ENCODE results near the gene PRICKLE3.
"Not testable (repeated sequence)": the region's sequence is repeated elsewhere in the genome, so short reads cannot be mapped to it uniquely, and the experiment has no call there.

PRICKLE3 gene

GRCh38 chrX:49177873-49178480, 8.2 kb downstream of the PRICKLE3 start:
- DNase-seq = no peak

DNA sequence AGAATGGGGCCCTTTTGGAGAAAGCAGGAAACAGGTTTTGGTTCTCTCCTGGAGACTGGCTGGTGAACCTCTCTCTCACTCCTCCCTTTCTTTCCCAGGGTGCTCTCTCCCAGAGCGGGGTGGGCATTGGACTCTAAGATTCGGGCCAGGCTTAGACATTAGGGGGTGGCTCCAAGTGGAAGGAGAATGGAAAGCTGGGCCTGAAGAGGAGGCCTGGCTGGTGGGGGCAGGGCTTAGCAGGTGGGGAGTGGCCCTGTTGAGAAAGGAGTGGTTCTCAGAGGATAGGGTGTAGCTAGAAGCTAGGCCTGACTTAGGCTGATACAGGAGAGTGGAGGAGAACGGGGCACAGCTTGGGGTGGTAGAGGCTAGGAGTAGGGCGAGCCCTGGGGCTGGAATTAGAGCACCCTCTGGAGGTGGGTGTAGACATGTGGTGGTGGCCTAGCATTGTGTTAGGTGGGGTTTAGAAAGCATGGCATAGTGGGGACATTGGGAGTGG, 8.8 kb downstream of the PRICKLE3 start:
- DNase-seq = peak; percentile 94

- peak; percentile 70 for DNase-seq
Measured at GRCh38 chrX:49176421-49177326, 9.5 kb downstream of the PRICKLE3 start.

DNA sequence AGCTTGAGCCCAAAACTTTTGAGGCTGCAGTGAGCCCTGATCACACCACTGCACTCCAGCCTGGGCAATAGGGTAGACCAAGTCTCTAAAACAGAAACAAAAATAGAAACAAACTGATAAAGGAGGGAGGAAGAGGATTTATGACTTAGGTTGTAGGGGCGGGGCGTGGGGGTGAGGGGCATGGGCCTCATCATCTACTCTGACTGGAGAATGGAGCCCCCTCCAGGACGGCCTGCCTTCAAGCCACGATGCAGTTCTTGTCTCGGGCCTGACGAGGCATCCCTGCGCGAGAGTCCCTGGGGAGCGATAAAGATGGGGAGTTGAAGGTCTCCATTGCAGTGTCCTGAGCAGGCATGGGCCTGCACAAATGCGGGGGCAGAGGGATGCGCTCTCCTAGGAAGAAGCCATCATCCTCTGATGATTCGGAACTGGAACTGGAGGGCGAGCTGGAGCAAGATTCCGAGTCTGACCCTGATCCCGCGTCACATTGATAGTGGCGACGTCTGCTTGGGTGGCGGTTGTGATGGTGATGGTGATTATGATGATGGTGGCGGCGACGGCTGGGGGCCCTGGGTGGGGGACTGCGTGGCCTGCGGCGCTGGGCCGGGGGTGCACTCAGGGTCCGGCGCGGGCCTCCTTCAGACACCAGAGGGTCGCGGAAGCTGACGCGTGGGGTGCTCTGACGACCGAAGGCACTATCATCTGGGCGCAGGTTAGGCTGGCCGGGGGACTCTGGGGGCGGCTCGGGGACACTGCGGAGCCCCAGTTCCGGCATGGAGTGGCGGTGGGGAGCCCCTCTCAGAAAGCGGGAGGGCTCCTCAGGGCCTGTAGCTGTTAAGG, 10.5 kb downstream of the PRICKLE3 start:
- DNase-seq = no peak

GRCh38 chrX:49174723-49175122, 11.4 kb downstream of the PRICKLE3 start:
- peak; percentile 61 for DNase-seq

DNA sequence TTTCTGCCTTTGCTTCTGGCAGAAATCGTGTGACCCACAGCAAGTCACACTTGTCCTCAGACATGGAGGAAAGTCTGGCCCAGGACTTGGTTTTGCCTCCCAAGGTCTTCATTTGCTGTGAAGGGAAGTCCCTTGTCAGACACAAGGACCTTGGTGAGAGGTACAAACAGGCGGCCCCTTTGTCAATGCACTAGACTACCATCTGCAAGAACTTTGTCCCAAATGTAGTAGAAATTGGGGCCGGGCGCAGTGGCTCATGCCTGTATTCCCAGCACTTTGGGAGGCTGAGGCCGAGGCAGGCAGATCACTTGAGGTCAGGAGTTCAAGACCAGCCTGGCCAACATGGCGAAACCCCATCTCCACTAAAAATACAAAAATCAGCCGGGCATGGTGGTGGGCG, 12.6 kb downstream of the PRICKLE3 start:
- DNase-seq = not testable (repeated sequence)

DNA sequence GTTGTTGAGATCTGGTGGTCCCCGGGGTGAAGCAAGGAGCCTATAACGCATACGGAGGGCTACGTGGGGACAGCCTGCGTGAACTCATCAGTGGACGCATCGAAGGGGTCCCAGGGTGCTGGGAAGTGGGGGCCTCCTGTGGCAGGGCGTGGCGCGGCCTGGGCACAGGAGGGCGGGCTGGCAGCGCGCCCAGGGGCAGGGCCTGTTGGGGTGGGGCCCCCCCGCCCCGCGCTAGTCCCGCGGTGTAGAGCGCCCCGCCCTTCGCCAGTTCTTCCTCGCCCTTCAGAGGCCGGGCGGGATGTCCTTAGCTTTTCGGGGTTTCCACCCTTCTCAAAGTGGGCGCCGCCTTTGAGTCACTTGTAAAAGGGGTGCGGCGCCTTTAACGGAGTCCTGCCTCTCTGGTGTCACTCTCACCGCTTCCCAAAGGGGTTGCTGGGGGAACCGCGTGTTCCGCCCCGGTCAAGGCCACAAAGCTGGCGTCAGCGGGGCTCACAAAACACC, 13.8 kb downstream of the PRICKLE3 start:
- peak; percentile 95 for DNase-seq

DNA sequence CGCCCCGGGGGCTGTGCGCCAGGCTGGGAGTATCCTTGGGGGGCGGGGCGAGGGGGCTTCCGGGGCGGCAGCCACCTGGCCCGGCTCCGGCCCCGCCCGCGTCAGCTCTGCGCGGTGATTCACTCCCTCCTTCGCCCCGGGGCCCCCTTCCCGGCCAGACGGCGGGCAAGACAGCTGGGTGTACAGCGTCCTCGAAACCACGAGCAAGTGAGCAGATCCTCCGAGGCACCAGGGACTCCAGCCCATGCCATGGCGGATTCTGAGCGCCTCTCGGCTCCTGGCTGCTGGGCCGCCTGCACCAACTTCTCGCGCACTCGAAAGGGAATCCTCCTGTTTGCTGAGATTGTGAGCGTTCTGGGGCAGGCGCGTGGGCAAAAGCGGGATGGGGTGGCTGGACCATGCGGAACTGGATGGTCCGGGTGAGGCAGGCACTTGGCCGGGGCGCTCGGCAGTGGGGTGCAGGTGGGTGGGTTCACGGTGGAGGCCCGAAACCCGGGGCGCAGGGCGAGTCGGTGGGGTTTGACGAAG, 14.4 kb downstream of the PRICKLE3 start, which contains the start of gene PLP2:
Gene PLP2 (plus strand): TSS at position 147 of the 528 bp plus-strand sequence. CDS start 103 bp downstream, at position 250.
- peak; percentile 54 for DNase-seq

GRCh38 chrX:49167740-49168108, 18.4 kb downstream of the PRICKLE3 start:
- DNase-seq = no peak

DNA sequence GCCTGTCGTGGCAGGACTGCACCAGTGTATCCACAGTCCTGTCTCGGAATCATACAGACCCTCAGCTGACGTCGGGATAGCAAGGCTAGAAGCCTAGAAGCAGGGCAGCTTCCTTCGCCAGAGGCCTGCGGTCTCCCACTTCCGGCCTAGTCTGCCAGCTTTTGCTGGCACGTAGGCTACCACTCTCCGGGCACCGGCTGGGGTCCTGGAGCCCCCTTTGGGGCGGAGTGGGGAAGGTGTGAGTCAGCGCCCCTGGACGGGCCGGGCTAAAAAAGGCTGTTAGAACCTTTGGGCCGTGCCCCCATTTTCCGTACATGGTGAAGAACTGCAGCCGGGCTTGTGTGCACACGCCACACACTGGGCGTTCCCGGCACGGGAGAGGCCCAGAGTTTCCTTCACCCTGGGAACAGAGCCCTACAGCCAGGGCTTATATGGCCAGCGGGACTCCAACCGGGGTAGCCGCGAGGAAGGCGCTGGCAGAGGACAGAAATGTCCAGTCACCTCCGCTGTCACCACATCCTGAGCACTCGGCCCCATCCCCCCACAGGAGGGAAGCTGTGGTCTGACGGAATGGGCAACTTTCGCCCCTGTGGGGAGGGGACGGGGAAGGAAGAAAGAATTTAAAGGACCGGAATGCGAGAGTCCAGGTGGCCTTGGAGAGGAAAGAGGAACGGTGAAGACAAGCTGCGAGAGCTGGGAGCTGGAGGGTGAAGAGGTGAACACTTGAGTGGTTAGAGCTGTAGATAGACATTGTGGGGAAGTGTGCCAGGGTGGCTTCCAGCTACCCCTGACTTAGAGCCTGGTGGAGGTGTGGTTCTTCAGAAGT, 19.0 kb downstream of the PRICKLE3 start:
- peak; percentile 88 for DNase-seq

DNA sequence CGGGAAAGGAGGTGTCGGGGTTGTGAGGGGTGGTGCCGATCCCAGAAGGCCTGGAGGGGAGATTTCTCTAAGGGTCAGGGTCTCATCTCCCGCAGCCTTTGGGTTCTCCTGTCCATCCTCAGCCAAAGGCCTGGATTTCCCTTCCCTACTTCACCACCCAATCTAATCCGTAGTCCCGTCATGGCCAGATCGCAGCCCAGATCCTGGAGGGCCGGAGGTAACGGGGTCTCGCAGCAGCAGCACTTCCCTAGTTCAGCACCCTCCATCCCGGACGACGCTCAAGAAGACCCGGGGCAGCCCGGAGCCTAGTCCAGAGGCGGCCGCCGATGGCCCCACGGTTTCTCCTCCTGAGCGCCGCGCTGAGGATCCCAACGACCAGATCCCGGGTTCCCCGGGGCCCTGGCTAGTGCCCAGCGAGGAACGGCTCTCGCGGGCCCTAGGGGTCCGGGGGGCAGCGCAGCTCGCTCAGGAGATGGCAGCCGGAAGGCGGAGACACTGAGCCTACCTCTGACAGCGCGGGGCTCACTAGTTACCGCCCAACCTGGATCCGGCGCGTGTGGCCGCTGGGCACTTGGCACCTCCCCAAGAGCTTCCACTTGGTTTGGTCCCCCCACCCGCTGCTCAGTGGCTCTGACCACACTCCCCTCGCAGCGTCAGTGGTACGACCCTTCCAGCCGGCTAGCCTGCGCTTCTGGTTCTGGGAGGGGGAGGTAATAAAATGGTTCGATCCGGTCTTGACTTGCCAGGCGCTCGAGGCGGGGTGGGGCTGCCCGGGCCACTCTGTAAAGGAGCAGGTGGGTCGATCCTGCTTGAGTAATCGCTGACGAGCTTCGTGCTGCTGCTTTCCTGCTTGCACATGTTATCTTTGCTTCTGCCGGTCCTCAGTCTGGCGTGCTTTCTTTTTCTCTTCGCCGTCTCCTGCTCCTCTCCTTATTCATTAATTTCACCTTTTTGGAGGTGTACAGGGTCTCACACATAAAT, 20.0 kb downstream of the PRICKLE3 start:
- peak; percentile 94 for DNase-seq

- DNase-seq = no peak
Measured at GRCh38 chrX:49164589-49165360, 21.4 kb downstream of the PRICKLE3 start.

DNA sequence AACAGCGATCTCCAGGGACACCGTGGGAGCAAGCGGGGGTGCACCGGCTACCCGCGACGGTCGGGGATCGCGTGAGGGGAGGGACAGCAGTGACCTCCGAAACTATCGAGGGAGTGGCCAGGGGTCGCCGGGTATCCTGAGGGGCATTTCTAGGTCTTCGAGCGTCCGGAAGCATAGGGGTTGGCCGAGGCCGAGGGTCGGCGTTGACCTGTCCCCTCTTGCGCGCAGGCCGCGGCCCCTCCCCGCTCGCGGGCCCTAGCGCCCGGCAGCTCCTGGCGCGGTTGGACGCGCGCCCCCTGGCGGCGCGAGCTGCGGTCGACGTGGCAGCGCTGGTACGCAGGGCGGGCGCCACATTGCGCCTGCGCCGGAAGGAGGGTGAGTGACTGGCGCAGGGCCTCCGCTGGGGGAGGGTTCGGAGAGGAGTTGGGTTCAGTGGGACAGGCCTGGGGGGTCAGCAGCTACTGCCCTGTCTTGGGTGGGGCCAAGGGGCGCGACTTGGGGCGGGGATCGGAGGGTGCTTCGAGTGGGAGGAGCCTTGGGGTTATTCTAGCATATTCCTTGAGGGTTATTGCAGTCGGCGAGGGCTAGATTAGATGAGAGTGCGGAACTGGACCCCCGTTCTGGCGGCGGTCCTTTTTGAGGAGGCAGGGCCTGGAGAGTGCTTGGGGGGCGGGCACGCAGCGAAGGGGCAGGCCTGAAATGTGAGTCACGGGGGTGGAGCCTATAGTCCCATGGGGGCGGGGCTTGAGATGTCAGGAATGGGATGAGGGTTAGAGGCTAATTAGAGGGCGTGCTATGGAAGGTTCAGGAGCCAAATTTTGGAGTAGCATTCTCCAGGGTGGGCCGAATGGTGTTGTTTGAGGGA, 22.4 kb downstream of the PRICKLE3 start:
- peak; percentile 94 for DNase-seq

- DNase-seq = no peak
Measured at GRCh38 chrX:49162620-49163019, 23.6 kb downstream of the PRICKLE3 start, which contains the start of gene MAGIX. Gene MAGIX (plus strand): TSS chrX:49162758. CDS start chrX:49162890, 132 bp downstream.

DNA sequence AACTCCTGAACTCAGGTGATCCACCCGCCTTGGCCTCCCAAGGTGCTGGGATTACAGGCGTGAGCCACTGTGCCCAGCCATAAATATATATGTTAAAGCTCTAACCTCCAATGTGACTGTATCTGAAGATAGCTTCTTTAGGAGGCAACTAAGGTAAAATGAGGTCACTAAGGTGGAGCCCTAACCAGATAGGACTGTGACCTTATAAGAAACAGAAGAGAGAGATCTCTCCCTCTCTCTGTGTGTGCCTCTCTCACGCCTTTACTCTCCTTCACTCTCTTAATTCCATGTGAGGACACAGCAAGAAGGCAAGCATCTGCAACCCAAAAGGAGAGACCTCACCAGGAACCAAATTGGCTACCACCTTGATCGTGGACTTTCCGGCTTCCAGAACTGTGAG, 24.5 kb downstream of the PRICKLE3 start:
- peak; percentile 55 for DNase-seq

- DNase-seq = no peak
Measured at GRCh38 chrX:49160908-49161307, 25.3 kb downstream of the PRICKLE3 start.

GRCh38 chrX:49157194-49157593, 29.0 kb downstream of the PRICKLE3 start:
- no peak for DNase-seq
